NT2/D1 (cell line): Measurements from ENCODE around the gene JARID2.

Experiments
- SUZ12 ChIP-seq: IDR thresholded peaks from 2 replicates; pipeline ENCODE4 v1.6.1; 2011; ENCODE audit not compliant: insufficient read length, insufficient read depth; ENCODE audit errors: extremely low read depth
- YY1 ChIP-seq: IDR thresholded peaks from 2 replicates; pipeline ENCODE4 v1.6.1; 2011; ENCODE audit not compliant: insufficient read length, insufficient read depth
- ZNF274 ChIP-seq: IDR thresholded peaks from 2 replicates; pipeline ENCODE4 v1.6.1; 2011; ENCODE audit warnings: mild to moderate bottlenecking, low read depth, low read length

DNA sequence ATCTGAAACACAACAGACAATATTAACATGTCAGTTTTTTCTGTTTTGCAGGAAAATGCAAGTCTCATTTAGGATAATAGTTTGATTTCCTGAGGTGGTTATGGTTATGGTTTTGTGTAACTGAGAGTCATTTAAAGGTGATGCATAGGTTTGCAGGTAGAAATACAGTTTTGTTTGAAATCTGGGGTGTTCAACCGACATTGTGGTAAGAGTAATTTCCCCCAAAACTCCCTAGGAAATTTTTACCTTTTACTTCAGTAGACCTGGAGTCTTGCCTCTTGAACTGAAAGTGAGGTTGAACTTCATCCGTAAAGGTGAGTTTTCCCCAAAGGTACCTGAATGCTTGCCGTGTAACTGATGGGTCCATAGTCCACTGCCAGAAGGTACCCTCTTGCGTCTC, 71.4 kb downstream of the JARID2 start:
- TF ChIP-seq ZNF274 (no peak), YY1 (no peak), SUZ12 (no peak)
